HL-60 (cell line): ENCODE measurements around the gene MSRB3.

ENCODE experiments used
- CTCF ChIP-seq: IDR thresholded peaks from one replicate; pipeline ENCODE4 v1.5.1; 2011; ENCODE audit warnings: low read length, control low read depth, inconsistent platforms; ENCODE audit not compliant: insufficient read depth
- POLR2AphosphoS5 ChIP-seq: IDR thresholded peaks from 2 replicates; pipeline ENCODE4 v1.6.1; 2012; ENCODE audit warnings: low read depth
- TF ChIP-seq, protein P1 (sequence below): IDR thresholded peaks from 2 replicates; pipeline ENCODE4 v1.6.1; 2012; ENCODE audit warnings: low read depth; ENCODE audit not compliant: insufficient replicate concordance

GRCh38 chr12:65280306-65280705, 1.8 kb downstream of the MSRB3 start:
- TF ChIP-seq POLR2AphosphoS5, result peak; percentile 34; the same call in 1 of the 2 replicates
- TF ChIP-seq CTCF, result no peak
- TF ChIP-seq, protein P1, sequence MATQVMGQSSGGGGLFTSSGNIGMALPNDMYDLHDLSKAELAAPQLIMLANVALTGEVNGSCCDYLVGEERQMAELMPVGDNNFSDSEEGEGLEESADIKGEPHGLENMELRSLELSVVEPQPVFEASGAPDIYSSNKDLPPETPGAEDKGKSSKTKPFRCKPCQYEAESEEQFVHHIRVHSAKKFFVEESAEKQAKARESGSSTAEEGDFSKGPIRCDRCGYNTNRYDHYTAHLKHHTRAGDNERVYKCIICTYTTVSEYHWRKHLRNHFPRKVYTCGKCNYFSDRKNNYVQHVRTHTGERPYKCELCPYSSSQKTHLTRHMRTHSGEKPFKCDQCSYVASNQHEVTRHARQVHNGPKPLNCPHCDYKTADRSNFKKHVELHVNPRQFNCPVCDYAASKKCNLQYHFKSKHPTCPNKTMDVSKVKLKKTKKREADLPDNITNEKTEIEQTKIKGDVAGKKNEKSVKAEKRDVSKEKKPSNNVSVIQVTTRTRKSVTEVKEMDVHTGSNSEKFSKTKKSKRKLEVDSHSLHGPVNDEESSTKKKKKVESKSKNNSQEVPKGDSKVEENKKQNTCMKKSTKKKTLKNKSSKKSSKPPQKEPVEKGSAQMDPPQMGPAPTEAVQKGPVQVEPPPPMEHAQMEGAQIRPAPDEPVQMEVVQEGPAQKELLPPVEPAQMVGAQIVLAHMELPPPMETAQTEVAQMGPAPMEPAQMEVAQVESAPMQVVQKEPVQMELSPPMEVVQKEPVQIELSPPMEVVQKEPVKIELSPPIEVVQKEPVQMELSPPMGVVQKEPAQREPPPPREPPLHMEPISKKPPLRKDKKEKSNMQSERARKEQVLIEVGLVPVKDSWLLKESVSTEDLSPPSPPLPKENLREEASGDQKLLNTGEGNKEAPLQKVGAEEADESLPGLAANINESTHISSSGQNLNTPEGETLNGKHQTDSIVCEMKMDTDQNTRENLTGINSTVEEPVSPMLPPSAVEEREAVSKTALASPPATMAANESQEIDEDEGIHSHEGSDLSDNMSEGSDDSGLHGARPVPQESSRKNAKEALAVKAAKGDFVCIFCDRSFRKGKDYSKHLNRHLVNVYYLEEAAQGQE, result no peak
